ENCODE measurements around the gene SLC18B1.

SLC18B1 gene

GRCh38 chr6:132741281-132741680 is 57.2 kb downstream of the SLC18B1 start:
- no peak for DNase-seq

- no peak for DNase-seq
Measured at GRCh38 chr6:132736239-132736638, 62.2 kb downstream of the SLC18B1 start.

DNA sequence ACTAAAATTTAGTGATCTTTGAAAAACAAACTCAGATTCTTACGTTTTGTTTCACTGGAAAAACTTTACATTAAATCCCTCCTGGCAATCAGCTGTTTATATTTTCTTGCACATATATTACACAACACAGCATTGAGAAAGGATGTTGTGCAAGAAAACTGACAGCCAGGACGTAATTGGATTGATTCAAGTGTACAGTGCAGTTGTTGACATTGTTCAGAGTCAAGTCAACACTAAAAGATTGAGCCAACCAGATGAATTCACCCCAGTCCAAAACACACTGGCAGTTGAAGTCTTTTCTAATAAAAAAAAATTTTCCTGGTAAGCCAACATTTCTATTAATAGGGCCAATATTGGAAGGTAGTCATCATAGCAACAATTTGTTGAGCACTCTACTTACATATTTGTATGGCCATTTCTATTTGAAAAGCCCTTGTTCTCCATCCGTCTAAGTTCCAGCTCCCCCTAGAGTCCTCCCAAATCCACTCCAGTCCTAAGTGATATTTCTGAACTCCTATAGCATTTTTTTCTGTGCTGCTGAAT is 63.7 kb downstream of the SLC18B1 start:
- peak; percentile 72 for DNase-seq

- DNase-seq = no peak
Measured at GRCh38 chr6:132733814-132734213, 64.6 kb downstream of the SLC18B1 start.

- DNase-seq = peak; percentile 62
Measured at GRCh38 chr6:132733283-132733682, 65.2 kb downstream of the SLC18B1 start.

GRCh38 chr6:132731086-132731485 is 67.4 kb downstream of the SLC18B1 start:
- DNase-seq = no peak

- DNase-seq = no peak
Measured at GRCh38 chr6:132730560-132730959, 67.9 kb downstream of the SLC18B1 start.

GRCh38 chr6:132728616-132729015 is 69.8 kb downstream of the SLC18B1 start:
- DNase-seq = no peak

DNA sequence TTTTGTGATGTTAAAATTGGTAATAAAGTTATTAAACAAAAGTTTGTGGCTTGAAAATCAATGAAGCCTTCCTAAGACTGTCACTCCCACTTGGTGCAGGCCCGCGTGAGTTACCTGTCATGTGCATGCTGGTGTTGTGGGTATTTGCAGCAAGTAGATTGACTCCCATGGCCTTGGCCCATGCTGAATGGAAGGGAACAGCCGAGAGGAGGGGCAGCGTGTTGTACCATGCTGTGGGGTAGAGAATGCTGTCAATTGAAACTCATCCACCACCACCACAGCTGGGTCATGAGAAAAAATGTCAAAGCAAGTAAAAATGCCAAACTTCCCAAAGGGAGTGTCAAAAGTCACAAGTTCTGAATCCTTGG is 71.8 kb downstream of the SLC18B1 start:
- no peak for DNase-seq

GRCh38 chr6:132725947-132726607 is 72.4 kb downstream of the SLC18B1 start:
- no peak for DNase-seq

- DNase-seq = no peak
Measured at GRCh38 chr6:132725471-132725870, 73.0 kb downstream of the SLC18B1 start.

- DNase-seq = no peak
Measured at GRCh38 chr6:132719736-132720448, 78.5 kb downstream of the SLC18B1 start.

Data from hematopoietic multipotent progenitor cell treated with erythropoietin and hydrocortisone succinate and interleukin-3 and kit ligand, for 4 days (in vitro differentiated cells).